ENCODE measurements around the gene SLC8A1. TPM values are rescaled to one million over a fixed set of nuclear protein-coding genes. Genes with fewer than 3 reads are reported as not detected.

The SLC8A1 gene
- total RNA-seq, 1 experiment from 2014 or later: 1.7 TPM

DNA sequence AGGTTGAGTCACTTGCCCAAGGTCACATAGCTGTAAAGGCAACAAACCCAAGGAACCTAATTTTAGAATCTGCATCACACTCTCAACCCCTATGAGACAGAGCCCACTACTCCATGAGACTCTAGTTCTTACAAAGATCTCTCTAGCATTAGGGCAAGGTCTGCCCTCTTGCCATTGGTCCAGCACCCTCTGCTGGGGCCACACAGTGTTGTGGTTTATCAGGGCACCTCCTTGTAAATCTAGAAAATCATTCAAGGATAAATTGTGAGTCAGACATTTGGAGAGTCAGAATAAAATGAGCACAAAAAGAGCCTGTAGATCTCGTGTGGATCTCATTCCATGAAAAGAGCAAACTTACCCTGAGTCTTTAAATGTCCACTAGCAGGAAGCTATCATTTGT lies 91.2 kb downstream of the SLC8A1 start:
- Histone ChIP-seq H3K9me3 (ENCODE audit: control insufficient read depth, low read depth, low read length) (no peaks in the 10 kb centered on the region), H2BK5ac (ENCODE audit: insufficient read length, low read length) (no peak overlapping the region), H2BK20ac (ENCODE audit: low read depth, low read length, poor library complexity, severe bottlenecking) (no peak overlapping the region), H2AFZ (ENCODE audit: low read length) (no peak overlapping the region), H3K56ac (ENCODE audit: insufficient read length, low read depth, low read length) (no peak overlapping the region), H3K23me2 (ENCODE audit: insufficient read length, low read depth, low read length, poor library complexity, severe bottlenecking) (no peaks in the 10 kb centered on the region), H3K79me2 (ENCODE audit: insufficient read depth, low read length) (no peaks in the 10 kb centered on the region), H3K4me1 (ENCODE audit: insufficient read depth, low read length) (no peaks in the 10 kb centered on the region), H3K23ac (ENCODE audit: insufficient read length, low read depth, low read length) (no peak overlapping the region), H2BK120ac (ENCODE audit: low read depth, low read length, poor library complexity, severe bottlenecking) (no peak overlapping the region), H4K8ac (replicated peaks; ENCODE audit: insufficient read length, low read depth, low read length) (no peak overlapping the region), H3T11ph (ENCODE audit: low read length) (no peak overlapping the region), H4K5ac (ENCODE audit: insufficient read length, low read depth, low read length) (no peak overlapping the region), H3K27ac (ENCODE audit: insufficient read length, low read depth, low read length) (no peak overlapping the region), H3K4me2 (ENCODE audit: insufficient read depth, insufficient read length, low read length) (no peak overlapping the region), H3K4ac (ENCODE audit: low read depth, low read length) (no peak overlapping the region), H2AK5ac (ENCODE audit: insufficient read length, low read length) (no peak overlapping the region), H2BK12ac (ENCODE audit: insufficient read length, low read depth, low read length) (no peak overlapping the region), H4K91ac (ENCODE audit: insufficient read length, low read depth, low read length) (no peak overlapping the region), H3K79me1 (ENCODE audit: insufficient read depth, low read depth, low read length, poor library complexity, severe bottlenecking) (no peaks in the 10 kb centered on the region), H2BK15ac (ENCODE audit: low read depth, low read length) (no peak overlapping the region), H3K14ac (ENCODE audit: insufficient read depth, low read length) (no peak overlapping the region), H3K18ac (ENCODE audit: insufficient read length, low read depth, low read length) (no peak overlapping the region), H4K20me1 (ENCODE audit: control insufficient read depth, insufficient read depth, insufficient read length) (no peaks in the 10 kb centered on the region), H3K27me3 (ENCODE audit: insufficient read depth, low read length) (no peaks in the 10 kb centered on the region), H3K9ac (ENCODE audit: extremely low read depth, insufficient read length, low read length) (no peak overlapping the region)
- WGBS (ENCODE audit: extremely low coverage, insufficient read length, low lambda C conversion rate): no CpG with 5 or more reads among the region's 1 CpG
- Mint-ChIP-seq H3K9me3 (no peaks in the 10 kb centered on the region), H3K27me3 (ENCODE audit: low read depth) (no peaks in the 10 kb centered on the region), H3K4me1 (peaks cover 4 to 7% of the 10 kb centered on the region in 2 experiments), H3K36me3 (ENCODE audit: insufficient read depth in 1 of 3, low read depth in 3 of 3) (no peaks in the 10 kb centered on the region), H3K27ac (peak overlapping the region in 1 of 3 experiments; percentile 17; a peak in 1 of 7 replicates), H3K4me3 (no peak overlapping the region)
- no peak for DNase-seq
- TF ChIP-seq, protein P1, sequence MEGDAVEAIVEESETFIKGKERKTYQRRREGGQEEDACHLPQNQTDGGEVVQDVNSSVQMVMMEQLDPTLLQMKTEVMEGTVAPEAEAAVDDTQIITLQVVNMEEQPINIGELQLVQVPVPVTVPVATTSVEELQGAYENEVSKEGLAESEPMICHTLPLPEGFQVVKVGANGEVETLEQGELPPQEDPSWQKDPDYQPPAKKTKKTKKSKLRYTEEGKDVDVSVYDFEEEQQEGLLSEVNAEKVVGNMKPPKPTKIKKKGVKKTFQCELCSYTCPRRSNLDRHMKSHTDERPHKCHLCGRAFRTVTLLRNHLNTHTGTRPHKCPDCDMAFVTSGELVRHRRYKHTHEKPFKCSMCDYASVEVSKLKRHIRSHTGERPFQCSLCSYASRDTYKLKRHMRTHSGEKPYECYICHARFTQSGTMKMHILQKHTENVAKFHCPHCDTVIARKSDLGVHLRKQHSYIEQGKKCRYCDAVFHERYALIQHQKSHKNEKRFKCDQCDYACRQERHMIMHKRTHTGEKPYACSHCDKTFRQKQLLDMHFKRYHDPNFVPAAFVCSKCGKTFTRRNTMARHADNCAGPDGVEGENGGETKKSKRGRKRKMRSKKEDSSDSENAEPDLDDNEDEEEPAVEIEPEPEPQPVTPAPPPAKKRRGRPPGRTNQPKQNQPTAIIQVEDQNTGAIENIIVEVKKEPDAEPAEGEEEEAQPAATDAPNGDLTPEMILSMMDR (conservative IDR thresholded peaks at IDR 0.05): no peak

Data from H9 (cell line).